NT2/D1 (cell line): ENCODE results near the gene VPS16.
"Not testable (repeated sequence)": the region's sequence is repeated elsewhere in the genome, so short reads cannot be mapped to it uniquely, and the experiment has no call there.

Experiments
- DNase-seq: peaks from one replicate; pipeline ENCODE4 v3.0.0-alpha.2; 2011; ENCODE audit warnings: low read depth, low spot score
- H3K27me3 ChIP-seq: 2 replicates; pipeline ENCODE4 v1.6.0; 2011; ENCODE audit warnings: mild to moderate bottlenecking; ENCODE audit not compliant: insufficient read length, insufficient read depth
- H3K36me3 ChIP-seq: 2 replicates; pipeline ENCODE4 v1.6.1; 2011; ENCODE audit warnings: mild to moderate bottlenecking, low read length, mixed read lengths; ENCODE audit not compliant: insufficient read depth, insufficient read length
- H3K4me1 ChIP-seq: 2 replicates; pipeline ENCODE4 v1.5.1; 2011; ENCODE audit not compliant: insufficient read depth, insufficient read length
- H3K4me3 ChIP-seq: 2 replicates; pipeline ENCODE4 v1.5.1; 2011; ENCODE audit warnings: low read depth; ENCODE audit not compliant: insufficient read length
- H3K9ac ChIP-seq: 2 replicates; pipeline ENCODE4 v1.6.0; 2011; ENCODE audit warnings: low read depth; ENCODE audit not compliant: insufficient read length
- H3K9me3 ChIP-seq: 2 replicates; pipeline ENCODE4 v1.5.1; 2011; ENCODE audit warnings: mild to moderate bottlenecking, low read length; ENCODE audit not compliant: insufficient read depth
- SUZ12 ChIP-seq: IDR thresholded peaks from 2 replicates; pipeline ENCODE4 v1.6.1; 2011; ENCODE audit not compliant: insufficient read length, insufficient read depth; ENCODE audit errors: extremely low read depth
- YY1 ChIP-seq: IDR thresholded peaks from 2 replicates; pipeline ENCODE4 v1.6.1; 2011; ENCODE audit not compliant: insufficient read length, insufficient read depth
- ZNF274 ChIP-seq: IDR thresholded peaks from 2 replicates; pipeline ENCODE4 v1.6.1; 2011; ENCODE audit warnings: mild to moderate bottlenecking, low read depth, low read length

VPS16 gene

DNA sequence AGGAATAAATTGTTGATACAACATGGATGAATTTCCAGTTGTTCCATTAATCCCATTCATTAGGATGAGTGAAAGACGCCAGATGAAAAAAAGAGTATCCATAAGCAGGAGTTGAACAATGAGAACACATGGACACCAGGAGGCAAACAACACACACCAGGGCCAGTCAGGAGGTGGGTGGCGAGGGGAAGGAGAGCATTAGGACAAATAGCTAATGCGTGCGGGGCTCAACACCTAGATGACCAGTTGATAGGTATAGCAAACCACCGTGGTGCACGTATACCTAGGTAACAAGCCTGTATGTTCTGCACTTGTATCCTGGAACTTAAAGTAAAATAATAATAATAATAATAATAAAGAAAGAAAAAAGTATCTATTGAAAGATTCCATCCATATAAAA is 11.2 kb upstream of the VPS16 start:
- Histone ChIP-seq H3K9ac (no peak overlapping the region), H3K4me3 (no peak overlapping the region), H3K9me3 (no peaks in the 10 kb centered on the region), H3K27me3 (no peaks in the 10 kb centered on the region), H3K4me1 (no peaks in the 10 kb centered on the region), H3K36me3 (peaks cover 4% of the 10 kb centered on the region)
- DNase-seq, result no peak
- no peak for TF ChIP-seq ZNF274
- TF ChIP-seq SUZ12, result no peak
- TF ChIP-seq YY1, result no peak

GRCh38 chr20:2831206-2831605 is 9.3 kb upstream of the VPS16 start:
- H3K4me3 ChIP-seq, H3K9ac ChIP-seq, H3K4me1 ChIP-seq, H3K9me3 ChIP-seq, H3K27me3 ChIP-seq, DNase-seq: not testable (repeated sequence)
- peaks cover 15% of the 10 kb centered on the region for H3K36me3 ChIP-seq

GRCh38 chr20:2833761-2834160 is 6.8 kb upstream of the VPS16 start:
- H3K4me1 ChIP-seq, result no peaks in the 10 kb centered on the region
- TF ChIP-seq ZNF274, result no peak
- no peak for TF ChIP-seq SUZ12
- TF ChIP-seq YY1, result no peak

DNA sequence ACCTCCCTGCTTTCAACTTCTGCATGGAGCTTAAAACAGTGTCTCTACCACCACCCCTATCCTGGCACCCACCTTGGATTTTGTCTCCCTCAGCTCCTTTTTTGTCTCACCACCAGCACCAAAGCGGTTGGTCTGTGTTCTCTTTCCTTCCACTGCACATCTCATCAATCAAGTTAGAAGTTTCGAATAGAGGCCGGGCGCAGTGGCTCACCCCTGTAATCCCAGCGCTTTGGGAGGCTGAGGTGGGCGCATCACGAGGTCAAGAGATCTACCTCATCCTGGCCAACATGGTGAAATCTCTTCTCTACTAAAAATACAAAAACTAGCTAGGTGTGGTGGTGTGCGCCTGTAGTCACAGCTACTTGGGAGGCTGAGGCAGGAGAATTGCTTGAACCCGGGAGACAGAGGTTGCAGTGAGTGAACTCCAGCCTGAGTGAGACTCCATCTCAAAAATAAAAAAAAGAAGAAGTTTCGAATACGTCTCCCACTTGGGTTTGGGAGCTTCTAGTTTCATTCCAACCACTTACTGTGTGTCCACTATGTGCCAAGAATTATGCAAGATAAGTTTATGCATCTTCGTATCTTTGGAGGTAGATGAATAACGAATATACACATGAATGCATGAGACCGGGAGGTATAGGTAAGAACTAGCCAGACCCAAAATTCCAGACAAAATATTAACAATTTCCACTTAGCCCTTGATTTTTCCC is 6.0 kb upstream of the VPS16 start:
- DNase-seq, result no peak
- H3K9ac ChIP-seq, result no peak overlapping the region
- no peak overlapping the region for H3K4me3 ChIP-seq
- H3K9me3 ChIP-seq, result no peaks in the 10 kb centered on the region
- peaks cover 1% of the 10 kb centered on the region for H3K4me1 ChIP-seq
- no peaks in the 10 kb centered on the region for H3K27me3 ChIP-seq
- TF ChIP-seq SUZ12 (no peak), ZNF274 (no peak), YY1 (no peak)
- H3K36me3 ChIP-seq, result peaks cover 42% of the 10 kb centered on the region

More at GRCh38 chr20:2833761-2834160, 6.8 kb upstream of the VPS16 start:
- Histone ChIP-seq H3K27me3 (no peaks in the 10 kb centered on the region), H3K36me3 (peaks cover 36% of the 10 kb centered on the region), H3K9ac (no peak overlapping the region), H3K9me3 (no peaks in the 10 kb centered on the region), H3K4me3 (no peak overlapping the region)
- no peak for DNase-seq

DNA sequence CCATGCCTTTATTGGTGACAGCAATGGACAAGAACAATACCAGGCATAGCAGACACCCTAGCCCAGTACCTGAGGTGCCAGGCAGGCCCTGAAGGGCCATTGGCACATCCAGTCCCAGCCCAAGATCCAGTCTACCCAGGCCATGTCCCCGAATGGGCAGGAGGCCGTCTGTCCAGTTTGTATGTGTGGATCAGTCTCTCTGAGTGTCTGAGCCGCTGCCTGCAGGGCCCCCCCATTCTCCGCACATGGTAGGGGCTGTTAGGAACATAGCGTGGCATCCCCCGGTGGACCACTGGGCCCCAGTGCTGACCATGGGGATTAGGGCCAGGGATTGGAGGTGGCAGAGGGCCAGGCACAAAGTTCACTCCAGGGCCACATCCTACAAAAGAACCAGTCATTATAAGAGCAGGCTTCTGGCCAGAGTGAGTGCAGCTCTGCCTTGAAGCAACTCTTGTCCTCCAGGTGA is 5.2 kb upstream of the VPS16 start:
- Histone ChIP-seq H3K36me3 (peaks cover 44% of the 10 kb centered on the region), H3K9ac (no peak overlapping the region), H3K27me3 (no peaks in the 10 kb centered on the region), H3K9me3 (no peaks in the 10 kb centered on the region), H3K4me1 (peaks cover 5% of the 10 kb centered on the region), H3K4me3 (no peak overlapping the region)
- no peak for DNase-seq
- TF ChIP-seq SUZ12 (no peak), ZNF274 (no peak), YY1 (no peak)

DNA sequence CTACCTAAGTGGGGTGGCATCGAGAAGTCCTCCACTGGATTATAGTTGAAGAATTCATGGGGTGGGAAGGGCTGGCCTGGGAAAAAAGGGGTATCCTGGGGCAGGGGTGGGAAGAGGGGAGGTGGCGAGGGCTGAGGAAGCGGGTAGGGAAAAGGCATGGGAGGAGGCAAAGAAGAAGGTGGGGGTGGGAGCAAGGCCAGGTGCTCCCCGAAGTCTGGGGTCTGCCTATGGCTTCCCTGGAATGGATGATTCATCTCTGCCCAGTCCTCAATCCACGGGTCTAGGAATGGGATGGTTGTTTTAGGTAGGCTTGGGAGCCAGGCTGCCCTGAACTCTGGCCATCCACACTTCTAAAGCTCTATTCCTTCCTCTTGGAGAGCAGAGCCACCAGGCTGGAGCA is 4.5 kb upstream of the VPS16 start:
- TF ChIP-seq ZNF274 (no peak), SUZ12 (no peak), YY1 (no peak)
- peaks cover 5% of the 10 kb centered on the region for H3K4me1 ChIP-seq
- no peaks in the 10 kb centered on the region for H3K9me3 ChIP-seq
- peaks cover 44% of the 10 kb centered on the region for H3K36me3 ChIP-seq
- H3K4me3 ChIP-seq, result no peak overlapping the region
- no peak for DNase-seq
- H3K9ac ChIP-seq, result no peak overlapping the region
- no peaks in the 10 kb centered on the region for H3K27me3 ChIP-seq

- H3K36me3 ChIP-seq, result peaks cover 44% of the 10 kb centered on the region
- DNase-seq, result no peak
These were observed 3.2 kb upstream of the VPS16 start for GRCh38 chr20:2837221-2837960.

More at GRCh38 chr20:2837221-2837960, 3.2 kb upstream of the VPS16 start:
- Histone ChIP-seq H3K4me1 (peaks cover 5% of the 10 kb centered on the region), H3K9ac (no peak overlapping the region), H3K4me3 (no peak overlapping the region), H3K27me3 (no peaks in the 10 kb centered on the region), H3K9me3 (no peaks in the 10 kb centered on the region)
- TF ChIP-seq ZNF274, result no peak
- TF ChIP-seq YY1, result no peak
- TF ChIP-seq SUZ12, result no peak
